ENCODE measurements around the gene TCTA.

DNA sequence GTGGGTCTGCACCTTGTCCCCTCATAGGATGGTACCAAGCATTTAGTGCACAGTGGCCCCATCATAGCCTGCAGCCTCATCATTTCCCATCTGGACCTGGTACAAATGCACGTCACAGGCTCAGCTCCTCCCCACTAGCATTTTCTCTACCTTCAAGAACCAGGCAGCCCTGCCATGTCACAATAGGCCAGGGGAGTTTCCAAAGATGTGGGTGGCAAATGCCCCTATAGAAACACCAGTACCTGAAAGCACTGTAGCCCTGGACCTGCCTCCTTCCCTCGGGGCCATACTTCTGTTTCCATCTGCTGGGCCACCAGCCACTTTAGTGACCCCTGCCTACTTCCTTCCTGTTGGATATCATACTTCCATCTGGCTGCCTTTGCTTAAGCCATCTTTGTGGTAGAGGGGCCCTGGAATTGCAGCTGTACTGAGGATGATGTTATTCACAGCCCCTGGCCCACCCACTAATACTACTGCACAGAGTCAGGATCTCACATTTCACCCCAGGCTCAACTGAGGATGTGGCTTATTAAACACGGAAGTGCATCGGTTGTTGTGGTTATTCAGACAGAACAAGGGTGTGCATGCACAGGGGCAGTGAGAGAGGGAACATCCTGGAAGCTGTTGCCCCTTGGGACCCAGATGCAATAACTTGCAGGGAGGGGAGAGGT, 3.8 kb downstream of the TCTA start:
- no peak for TF ChIP-seq POLR2AphosphoS5 (IDR thresholded peaks at IDR 0.05; ENCODE audit: low read depth, low read length)
- no peak for TF ChIP-seq EZH2phosphoT487 (IDR thresholded peaks at IDR 0.05; ENCODE audit: borderline replicate concordance, low read depth)
- no peak for TF ChIP-seq EP300 (IDR thresholded peaks at IDR 0.05; ENCODE audit: borderline replicate concordance in 1 of 2, low read depth in 1 of 2, low read length in 1 of 2)
- no peak for TF ChIP-seq SIN3A (IDR thresholded peaks at IDR 0.05; ENCODE audit: borderline replicate concordance, low read depth, low read length)
- TF ChIP-seq, protein P1, sequence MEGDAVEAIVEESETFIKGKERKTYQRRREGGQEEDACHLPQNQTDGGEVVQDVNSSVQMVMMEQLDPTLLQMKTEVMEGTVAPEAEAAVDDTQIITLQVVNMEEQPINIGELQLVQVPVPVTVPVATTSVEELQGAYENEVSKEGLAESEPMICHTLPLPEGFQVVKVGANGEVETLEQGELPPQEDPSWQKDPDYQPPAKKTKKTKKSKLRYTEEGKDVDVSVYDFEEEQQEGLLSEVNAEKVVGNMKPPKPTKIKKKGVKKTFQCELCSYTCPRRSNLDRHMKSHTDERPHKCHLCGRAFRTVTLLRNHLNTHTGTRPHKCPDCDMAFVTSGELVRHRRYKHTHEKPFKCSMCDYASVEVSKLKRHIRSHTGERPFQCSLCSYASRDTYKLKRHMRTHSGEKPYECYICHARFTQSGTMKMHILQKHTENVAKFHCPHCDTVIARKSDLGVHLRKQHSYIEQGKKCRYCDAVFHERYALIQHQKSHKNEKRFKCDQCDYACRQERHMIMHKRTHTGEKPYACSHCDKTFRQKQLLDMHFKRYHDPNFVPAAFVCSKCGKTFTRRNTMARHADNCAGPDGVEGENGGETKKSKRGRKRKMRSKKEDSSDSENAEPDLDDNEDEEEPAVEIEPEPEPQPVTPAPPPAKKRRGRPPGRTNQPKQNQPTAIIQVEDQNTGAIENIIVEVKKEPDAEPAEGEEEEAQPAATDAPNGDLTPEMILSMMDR (IDR thresholded peaks at IDR 0.05) = no peak

Measured in SK-N-SH (cell line).